ENCODE data around the gene DOHH.

The DOHH gene

DNA sequence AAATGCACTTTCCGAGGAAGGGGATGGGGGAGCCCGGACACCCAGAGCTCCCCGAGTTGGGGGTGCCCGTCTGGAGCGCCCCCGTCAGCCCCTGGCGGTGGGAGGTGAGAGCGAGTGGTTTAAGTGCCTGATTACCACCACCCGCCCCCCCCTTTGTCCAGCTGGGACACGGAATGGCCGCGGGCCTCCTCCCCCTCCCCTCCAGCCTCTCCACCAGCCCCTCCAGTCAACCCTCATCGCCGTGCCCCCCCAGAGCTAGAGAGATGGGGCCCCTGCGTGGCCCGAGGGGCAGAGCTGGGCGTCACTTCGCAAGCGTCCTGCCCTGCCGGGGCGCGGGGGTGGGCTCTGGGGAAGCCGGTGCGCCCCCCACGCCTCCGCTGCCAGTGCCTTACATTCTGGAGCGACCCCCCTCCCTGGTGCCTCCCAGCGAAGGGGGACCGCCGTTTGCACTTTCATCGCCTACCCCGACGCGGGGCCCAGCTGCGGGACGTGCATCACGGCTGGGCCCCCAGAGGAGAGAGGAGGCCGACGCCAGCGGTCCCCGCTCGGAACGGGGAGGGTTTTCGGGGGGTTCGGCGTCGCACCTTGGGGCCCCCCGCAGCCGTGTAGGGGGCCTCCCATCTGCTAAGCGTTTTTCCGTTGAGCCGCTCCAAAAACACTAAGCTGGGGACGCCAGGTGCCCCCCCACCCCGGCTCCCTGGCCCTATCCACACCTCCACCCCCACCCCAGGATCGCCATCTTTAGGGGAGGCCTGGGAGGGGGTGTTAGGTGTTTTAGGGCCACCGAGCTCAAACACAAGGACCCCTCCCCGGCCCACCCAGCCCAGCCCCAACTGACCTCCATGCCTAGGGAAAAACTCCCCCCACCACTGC, 36.5 kb downstream of the DOHH start:
- H3K27me3 Mint-ChIP-seq, result no peaks in the 10 kb centered on the region
- peaks cover 13 to 32% of the 10 kb centered on the region in 2 donors for H3K36me3 Mint-ChIP-seq
- H3K27ac Mint-ChIP-seq, result no peak overlapping the region
- ATAC-seq (replicated peaks) (no peak), DNase-seq (no peak)
- no peaks in the 10 kb centered on the region for H3K4me1 Mint-ChIP-seq
- no peak overlapping the region for H3K4me3 Mint-ChIP-seq
- peaks cover 0 to 4% of the 10 kb centered on the region in 2 donors for H3K9me3 Mint-ChIP-seq

DNA sequence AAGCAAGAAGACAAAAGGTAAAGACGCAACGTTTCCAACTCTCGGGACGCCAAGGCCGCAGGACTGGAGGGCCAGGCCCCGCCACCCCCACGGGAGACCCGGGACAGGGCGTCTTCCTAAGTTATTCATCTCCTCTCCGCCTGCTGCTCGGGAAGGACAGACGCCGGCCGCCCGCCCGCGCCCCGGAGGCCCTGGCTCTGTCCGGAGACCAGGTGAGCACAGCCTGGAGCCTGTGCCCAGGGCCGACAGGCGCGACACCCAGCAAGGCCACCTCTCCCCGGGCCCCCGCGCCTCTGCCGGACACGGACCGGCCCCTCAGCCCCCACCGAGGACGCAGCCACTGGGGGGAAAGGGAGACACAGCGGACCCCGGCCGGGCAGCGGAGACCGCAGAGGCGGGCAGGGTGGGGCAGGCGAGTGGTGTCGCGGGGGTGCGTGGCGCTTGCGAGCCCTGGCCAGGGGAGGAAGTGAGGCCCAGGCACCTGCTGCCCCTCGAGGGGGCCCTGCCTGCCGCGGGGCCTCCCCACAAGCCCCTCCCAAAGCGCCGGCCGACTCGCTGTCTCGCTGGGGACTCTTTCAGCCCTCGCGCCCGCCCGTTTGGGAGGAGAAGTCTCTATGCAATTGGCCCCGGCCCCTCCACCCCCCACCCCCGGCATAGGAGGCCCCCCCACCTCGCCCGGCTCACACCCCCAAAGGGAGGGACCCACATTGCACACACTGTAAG, 37.3 kb downstream of the DOHH start:
- ATAC-seq (replicated peaks), result no peak
- Mint-ChIP-seq H3K4me3 (no peak overlapping the region), H3K36me3 (peaks cover 11 to 26% of the 10 kb centered on the region in 2 donors), H3K27ac (no peak overlapping the region), H3K27me3 (no peaks in the 10 kb centered on the region), H3K4me1 (peaks cover 0 to 5% of the 10 kb centered on the region in 2 donors), H3K9me3 (peaks cover 0 to 3% of the 10 kb centered on the region in 2 donors)
- no peak for DNase-seq

DNA sequence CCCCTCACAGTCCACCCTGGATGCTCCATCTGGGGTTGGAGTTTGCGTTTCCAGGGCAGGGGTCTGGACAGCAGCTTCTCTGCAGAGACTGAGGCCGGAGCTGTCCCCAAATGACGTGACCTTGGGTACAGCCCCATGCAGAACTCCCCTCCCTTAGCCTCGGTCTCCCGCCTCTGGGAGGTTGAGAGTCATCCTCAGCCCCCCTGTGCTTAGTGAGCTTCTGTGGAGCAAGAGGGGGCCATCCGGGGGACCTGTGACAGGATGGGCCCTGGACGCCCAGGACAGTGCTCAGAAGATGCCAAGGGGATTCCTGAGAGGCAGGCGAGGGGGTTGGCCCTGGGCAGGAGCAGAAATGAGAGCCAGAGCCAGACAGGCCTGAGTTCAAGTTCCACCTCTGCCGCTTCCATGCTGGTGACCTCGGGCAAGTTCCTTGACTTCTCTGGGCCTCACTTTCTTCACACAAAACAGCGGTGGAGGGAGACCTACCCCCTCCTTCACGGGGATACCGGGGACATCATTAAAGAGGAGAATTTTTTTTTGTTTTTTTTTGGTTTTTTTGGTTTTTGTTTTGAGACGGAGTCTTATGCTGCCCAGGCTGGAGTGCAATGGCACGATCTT, 40.4 kb downstream of the DOHH start:
- no peak overlapping the region for H3K4me3 Mint-ChIP-seq
- ATAC-seq (replicated peaks) (no peak), DNase-seq (no peak)
- H3K27me3 Mint-ChIP-seq, result no peaks in the 10 kb centered on the region
- H3K36me3 Mint-ChIP-seq, result peaks cover 13 to 24% of the 10 kb centered on the region in 2 donors
- peaks cover 6 to 13% of the 10 kb centered on the region in 2 donors for H3K4me1 Mint-ChIP-seq
- H3K9me3 Mint-ChIP-seq, result no peaks in the 10 kb centered on the region
- no peak overlapping the region for H3K27ac Mint-ChIP-seq

DNA sequence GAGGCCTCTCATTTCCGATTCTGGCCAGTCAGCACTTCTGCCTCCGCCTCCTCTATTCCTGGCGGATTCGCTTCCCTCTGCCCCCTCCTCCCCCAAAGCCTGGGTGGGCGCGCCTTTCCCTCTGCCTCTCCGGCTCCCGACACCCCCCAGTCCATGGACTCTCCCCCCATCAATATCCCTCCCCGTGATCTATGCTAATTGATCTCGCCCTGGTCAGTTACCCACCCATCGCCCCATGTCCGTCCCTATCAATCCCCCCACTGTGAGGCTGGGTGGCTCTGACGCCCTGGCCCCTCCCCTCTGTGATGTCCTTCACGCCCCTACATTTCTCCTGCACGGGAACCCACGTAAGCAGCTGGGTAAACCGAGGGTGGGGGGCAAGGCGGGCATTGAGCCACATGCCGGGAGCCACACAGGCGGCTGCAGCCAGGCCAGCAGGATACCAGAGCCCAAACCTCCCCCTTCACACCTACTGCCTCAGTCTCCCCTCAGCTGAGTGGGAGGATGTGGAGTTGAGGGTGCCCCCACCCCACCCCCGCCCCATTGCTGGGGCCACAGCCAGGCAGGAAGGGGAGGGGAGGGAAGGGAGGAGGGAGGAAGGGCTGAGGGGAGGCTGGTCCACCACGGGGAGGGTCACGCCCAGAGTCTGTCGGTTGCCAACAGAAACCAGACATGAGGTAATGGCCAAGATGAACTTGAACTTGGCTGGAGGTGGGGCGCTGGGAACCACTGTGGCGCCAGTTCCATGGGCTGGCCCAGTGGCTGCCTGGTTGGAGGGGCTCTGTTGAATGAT, 41.2 kb downstream of the DOHH start:
- peaks cover 19 to 30% of the 10 kb centered on the region in 2 donors for H3K36me3 Mint-ChIP-seq
- DNase-seq, result no peak
- H3K27ac Mint-ChIP-seq, result no peak overlapping the region
- no peaks in the 10 kb centered on the region for H3K9me3 Mint-ChIP-seq
- peak in 1 of 2 donors; percentile 19 for ATAC-seq (replicated peaks)
- no peak overlapping the region for H3K4me3 Mint-ChIP-seq
- no peaks in the 10 kb centered on the region for H3K27me3 Mint-ChIP-seq
- peaks cover 6 to 13% of the 10 kb centered on the region in 2 donors for H3K4me1 Mint-ChIP-seq

DNA sequence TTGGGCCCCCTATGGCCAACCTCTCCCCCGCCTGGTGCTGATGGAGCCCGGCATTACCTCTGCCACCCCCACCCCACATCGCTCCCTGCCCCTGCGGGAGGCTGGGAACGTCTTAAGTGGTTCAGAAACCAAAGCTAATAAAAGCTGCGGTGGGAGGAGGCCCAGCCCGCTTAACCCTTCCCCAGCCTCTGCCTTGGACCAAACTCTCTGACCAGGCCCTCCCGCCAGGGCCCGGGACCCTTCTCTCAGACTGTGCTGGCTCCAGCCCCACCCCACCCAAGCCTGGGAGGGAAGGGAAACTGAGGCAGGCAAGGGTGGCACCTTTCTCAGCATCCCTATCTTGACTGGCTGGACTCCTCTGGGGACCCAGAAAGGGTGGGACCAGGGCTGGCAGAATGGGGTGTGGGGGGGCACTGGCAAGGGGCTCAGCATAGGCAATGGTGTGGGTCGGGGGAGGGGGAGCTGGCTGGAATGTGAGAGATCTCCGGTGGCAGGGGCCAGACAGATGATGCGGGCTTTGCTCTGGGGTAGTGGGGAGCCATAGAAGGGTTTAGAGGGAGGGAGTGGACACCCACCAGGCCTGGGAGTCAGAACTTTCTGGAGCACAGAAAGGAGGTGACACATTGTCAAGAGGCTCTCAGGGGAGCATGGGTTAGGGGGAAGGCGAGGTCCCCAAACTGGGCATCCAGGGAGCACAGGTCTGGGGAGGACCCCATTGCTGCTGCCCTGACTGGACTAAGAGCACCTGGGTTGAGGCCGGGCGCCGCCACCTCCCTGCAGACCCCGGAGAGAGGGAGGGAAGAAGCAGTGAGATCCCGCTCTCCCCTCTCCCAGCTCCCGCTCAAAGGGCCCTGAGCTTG, 42.0 kb downstream of the DOHH start:
- peaks cover 19 to 33% of the 10 kb centered on the region in 2 donors for H3K36me3 Mint-ChIP-seq
- ATAC-seq (replicated peaks), result peak in 1 of 2 donors; percentile 30
- no peak for DNase-seq
- H3K9me3 Mint-ChIP-seq, result no peaks in the 10 kb centered on the region
- H3K4me3 Mint-ChIP-seq, result no peak overlapping the region
- peaks cover 6 to 13% of the 10 kb centered on the region in 2 donors for H3K4me1 Mint-ChIP-seq
- H3K27ac Mint-ChIP-seq, result peak overlapping the region; percentile 25
- no peaks in the 10 kb centered on the region for H3K27me3 Mint-ChIP-seq

DNA sequence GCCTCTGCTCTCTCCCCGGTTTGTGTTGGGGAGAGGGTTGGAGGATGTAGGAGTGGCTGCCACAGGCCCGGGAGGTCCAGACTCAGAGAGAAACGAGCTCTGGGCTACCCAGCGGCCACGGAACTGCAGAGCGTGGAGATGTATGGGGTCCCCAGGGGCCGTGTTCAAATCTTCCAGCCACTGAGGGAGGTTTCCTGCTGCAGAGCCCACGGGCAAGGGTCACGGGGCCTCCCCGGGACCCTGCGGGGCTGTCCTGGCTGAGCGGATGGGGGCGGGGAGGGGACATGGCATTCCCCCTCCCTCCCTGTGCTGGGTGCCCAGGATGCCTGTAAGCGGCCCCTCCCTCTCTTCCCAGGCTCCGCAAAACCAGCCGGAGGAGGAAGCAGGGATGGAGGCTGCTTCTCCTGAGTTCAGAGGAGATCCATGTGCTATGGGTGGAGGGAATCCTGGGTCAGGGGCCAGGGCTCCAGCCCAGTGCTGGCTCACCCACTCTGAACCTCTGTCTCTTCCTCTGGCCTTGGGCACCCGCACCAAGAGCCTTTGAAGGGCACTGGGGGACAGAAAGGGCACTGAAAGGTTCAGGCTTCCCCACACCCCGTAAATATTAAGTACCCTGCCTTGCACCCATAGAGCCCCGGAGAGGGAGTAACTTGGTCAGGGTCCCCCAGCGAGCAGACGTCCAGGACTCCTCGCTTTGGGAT, 42.8 kb downstream of the DOHH start:
- peak; percentile 54 to 74 for ATAC-seq (replicated peaks)
- no peaks in the 10 kb centered on the region for H3K9me3 Mint-ChIP-seq

DNA sequence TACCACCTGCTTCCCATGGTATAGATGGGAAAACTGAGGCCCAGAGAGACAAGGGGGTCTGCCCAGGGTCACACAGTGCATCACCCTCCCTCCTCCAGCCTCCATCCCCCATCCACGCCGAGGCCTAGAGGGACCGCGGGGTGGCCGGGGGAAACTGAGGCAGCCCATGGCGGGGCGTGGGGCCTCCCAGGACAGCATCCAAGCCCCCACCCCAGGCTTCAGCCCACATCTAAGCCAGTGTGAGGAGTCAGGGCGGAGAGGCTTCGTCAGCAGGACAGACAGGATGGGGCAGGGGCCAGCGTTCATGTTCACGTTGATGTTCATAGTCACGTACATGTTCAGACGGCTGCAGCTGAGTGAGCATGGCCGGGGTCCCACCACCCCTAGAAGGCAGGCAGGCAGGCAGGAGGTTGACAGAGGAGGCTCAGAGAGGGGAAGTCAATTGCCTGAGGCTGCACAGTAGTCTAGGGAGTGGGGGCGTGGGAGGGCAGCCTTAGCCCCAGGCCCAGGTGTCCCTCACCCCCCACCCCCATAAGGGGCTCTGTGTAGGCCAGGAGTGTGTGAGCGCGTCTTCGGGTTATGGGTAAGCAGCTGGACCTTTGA, 43.4 kb downstream of the DOHH start:
- peak; percentile 7 to 21 for ATAC-seq (replicated peaks)
- DNase-seq, result no peak
- peaks cover 6 to 13% of the 10 kb centered on the region in 2 donors for H3K4me1 Mint-ChIP-seq
- H3K27ac Mint-ChIP-seq, result peak overlapping the region; percentile 62
- H3K27me3 Mint-ChIP-seq, result no peaks in the 10 kb centered on the region
- H3K4me3 Mint-ChIP-seq, result peak overlapping the region in 1 of 2 donors; percentile 64
- peaks cover 25 to 39% of the 10 kb centered on the region in 2 donors for H3K36me3 Mint-ChIP-seq
- H3K9me3 Mint-ChIP-seq, result no peaks in the 10 kb centered on the region

More for the DNA sequence above, 42.8 kb downstream of the DOHH start:
- DNase-seq, result peak; percentile 11
- no peaks in the 10 kb centered on the region for H3K27me3 Mint-ChIP-seq
- H3K27ac Mint-ChIP-seq, result peak overlapping the region; percentile 62
- H3K36me3 Mint-ChIP-seq, result peaks cover 22 to 37% of the 10 kb centered on the region in 2 donors
- no peak overlapping the region for H3K4me3 Mint-ChIP-seq
- H3K4me1 Mint-ChIP-seq, result peaks cover 6 to 13% of the 10 kb centered on the region in 2 donors

DNA sequence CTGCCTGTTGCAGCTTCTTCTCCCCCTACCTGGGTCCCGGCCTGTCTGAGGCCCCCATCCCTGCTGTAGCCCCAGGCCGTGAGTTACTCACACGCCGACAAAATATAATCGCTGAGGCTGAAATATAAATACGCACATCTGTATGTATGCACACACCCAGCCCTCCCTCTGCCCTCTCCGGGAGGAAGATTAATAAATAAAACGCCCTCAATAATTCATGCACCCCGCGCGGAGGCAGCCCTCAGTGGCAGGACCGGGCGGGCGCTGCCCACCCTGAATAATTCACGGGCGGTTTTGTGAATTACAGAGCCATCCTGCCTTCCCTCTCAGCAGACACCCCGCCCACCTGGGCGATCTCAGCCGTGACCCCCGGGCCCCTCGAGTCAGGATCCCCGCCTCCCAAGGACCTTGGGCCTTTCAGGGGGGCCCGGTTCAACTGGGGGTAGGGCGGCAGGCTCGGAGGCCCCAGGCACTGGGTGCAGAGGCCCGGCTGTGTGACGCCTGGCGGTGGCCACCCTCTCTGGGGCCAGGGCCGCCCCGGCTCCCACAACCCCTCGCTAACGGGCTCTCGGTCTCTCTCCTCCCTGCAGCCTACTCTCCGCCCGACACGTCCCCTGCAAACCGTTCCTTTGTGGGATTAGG, 44.4 kb downstream of the DOHH start:
- Mint-ChIP-seq H3K27me3 (no peaks in the 10 kb centered on the region), H3K9me3 (no peaks in the 10 kb centered on the region), H3K4me3 (no peak overlapping the region), H3K4me1 (peaks cover 7 to 15% of the 10 kb centered on the region in 2 donors), H3K36me3 (peaks cover 27 to 44% of the 10 kb centered on the region in 2 donors), H3K27ac (no peak overlapping the region)
- ATAC-seq (replicated peaks), result no peak
- no peak for DNase-seq

DNA sequence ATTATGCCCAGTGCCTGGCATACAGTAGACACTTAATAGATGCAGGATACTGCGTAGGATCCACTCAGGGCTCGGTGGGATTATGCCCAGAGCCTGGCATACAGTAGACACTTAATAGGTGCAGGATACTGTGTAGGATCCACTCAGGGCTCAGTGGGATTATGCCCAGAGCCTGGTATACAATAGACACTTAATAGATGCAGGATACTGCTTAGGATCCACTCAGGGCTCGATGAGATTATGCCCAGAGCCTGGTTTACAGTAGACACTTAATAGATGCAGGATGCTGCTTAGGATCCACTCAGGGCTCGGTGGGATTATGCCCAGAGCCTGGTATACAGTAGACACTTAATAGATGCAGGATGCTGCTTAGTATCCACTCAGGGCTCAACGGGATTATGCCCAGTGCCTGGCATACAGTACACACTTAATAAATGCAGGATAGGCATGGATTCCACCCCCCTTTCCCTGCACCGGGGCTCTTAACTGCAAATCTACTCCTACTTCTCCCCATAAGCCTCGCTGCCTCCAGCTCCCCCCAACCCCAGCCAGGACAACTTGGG, 45.0 kb downstream of the DOHH start:
- ATAC-seq (replicated peaks) (no peak), DNase-seq (no peak)
- H3K27me3 Mint-ChIP-seq, result no peaks in the 10 kb centered on the region
- no peak overlapping the region for H3K27ac Mint-ChIP-seq
- H3K36me3 Mint-ChIP-seq, result peaks cover 32 to 50% of the 10 kb centered on the region in 2 donors
- H3K4me1 Mint-ChIP-seq, result peaks cover 9 to 20% of the 10 kb centered on the region in 2 donors
- no peaks in the 10 kb centered on the region for H3K9me3 Mint-ChIP-seq
- H3K4me3 Mint-ChIP-seq, result no peak overlapping the region

DNA sequence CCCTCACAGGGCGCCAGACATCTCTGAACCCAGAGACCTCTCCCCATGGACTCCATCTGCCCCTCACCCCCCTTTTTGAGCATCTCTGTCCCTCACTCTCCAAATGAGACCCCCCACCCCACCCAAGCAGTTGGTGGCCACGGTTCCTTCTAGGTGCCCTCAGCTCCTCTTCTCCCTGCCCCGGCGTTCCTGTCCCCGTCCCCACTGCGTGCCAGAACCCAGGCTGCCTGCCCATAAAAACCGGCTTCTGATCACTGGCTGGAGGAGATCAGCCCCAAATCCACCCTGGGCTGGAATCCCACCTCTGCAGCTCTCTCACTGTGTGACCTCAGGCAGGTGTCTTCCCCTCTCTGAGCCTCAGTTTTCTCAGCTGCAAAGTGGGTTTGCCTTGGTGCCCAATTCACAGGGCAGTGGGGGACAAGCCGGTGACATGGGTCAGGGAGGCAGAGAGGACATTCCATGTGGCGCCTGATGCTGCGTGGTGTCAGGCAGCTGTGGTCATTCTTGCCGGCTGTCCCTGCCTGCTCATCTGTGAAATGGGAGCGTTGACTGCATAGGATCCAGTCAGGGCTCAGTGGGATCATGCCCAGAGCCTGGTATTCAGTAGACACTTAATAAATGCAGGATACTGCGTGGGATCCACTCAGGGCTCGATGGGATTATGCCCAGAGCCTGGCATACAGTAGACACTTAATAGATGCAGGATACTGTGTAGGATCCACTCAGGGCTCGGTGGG, 45.6 kb downstream of the DOHH start:
- ATAC-seq (replicated peaks) (no peak), DNase-seq (no peak)
- peaks cover 36 to 49% of the 10 kb centered on the region in 2 donors for H3K36me3 Mint-ChIP-seq
- H3K27ac Mint-ChIP-seq, result peak overlapping the region; percentile 25
- H3K9me3 Mint-ChIP-seq, result no peaks in the 10 kb centered on the region
- H3K4me1 Mint-ChIP-seq, result peaks cover 9 to 20% of the 10 kb centered on the region in 2 donors
- no peak overlapping the region for H3K4me3 Mint-ChIP-seq
- H3K27me3 Mint-ChIP-seq, result no peaks in the 10 kb centered on the region

DNA sequence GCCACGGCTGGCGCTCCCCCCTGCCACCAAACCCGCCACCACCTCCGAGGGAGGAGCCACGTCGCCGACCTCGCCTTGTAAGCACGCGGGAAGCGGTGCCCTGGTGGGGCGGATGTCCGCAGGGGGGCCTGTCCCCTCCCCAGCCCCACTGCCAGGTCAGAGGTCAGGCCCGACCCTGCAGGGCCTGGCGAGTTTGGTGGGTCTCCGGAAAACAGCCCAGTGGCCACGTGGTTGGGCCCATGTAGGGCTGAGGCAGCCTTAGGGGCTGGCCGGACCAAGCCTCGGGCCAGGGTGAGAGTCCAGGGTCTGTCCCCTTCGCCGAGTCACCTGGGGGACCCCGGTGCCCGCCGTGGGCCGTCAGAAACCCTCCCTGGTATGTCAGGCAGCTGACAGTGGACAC, 46.6 kb downstream of the DOHH start:
- Mint-ChIP-seq H3K4me1 (peaks cover 9 to 20% of the 10 kb centered on the region in 2 donors), H3K36me3 (peaks cover 36 to 46% of the 10 kb centered on the region in 2 donors), H3K4me3 (no peak overlapping the region), H3K9me3 (no peaks in the 10 kb centered on the region), H3K27ac (no peak overlapping the region), H3K27me3 (no peaks in the 10 kb centered on the region)
- no peak for DNase-seq
- ATAC-seq (replicated peaks), result no peak
